ENCODE results near the gene TM9SF1. TPM values are rescaled to one million over a fixed set of nuclear protein-coding genes. Genes with fewer than 3 reads are reported as not detected.

Gene TM9SF1
- total RNA-seq, 1 experiment from 2014 or later: 41.9 TPM

- H3K9me3 ChIP-seq: no peaks in the 10 kb centered on the region
- Mint-ChIP-seq H3K36me3 (ENCODE audit: insufficient read depth, unreplicated experiment) (peaks cover 49% of the 10 kb centered on the region), H3K27ac (ENCODE audit: unreplicated experiment) (peak within 1 kb of the TSS; percentile 65), H3K4me1 (ENCODE audit: low read depth, unreplicated experiment) (peaks cover 18% of the 10 kb centered on the region), H3K4me3 (ENCODE audit: unreplicated experiment) (peak within 1 kb of the TSS; percentile 92), H3K9me3 (ENCODE audit: unreplicated experiment) (no peaks in the 10 kb centered on the region), H3K27me3 (ENCODE audit: insufficient read depth, unreplicated experiment) (no peaks in the 10 kb centered on the region)
- intact Hi-C loops (cut with micrococcal nuclease; ENCODE audit: unreplicated experiment): loop anchor here (1.0 kb wide), 2 partner anchors 31 to 42 kb away; partner anchors contain the start of gene IPO4
- DNase-seq: peak; percentile 98 to 99
- no TSS peak for BruUV-seq (replicated peaks)
- TF ChIP-seq, protein P1, sequence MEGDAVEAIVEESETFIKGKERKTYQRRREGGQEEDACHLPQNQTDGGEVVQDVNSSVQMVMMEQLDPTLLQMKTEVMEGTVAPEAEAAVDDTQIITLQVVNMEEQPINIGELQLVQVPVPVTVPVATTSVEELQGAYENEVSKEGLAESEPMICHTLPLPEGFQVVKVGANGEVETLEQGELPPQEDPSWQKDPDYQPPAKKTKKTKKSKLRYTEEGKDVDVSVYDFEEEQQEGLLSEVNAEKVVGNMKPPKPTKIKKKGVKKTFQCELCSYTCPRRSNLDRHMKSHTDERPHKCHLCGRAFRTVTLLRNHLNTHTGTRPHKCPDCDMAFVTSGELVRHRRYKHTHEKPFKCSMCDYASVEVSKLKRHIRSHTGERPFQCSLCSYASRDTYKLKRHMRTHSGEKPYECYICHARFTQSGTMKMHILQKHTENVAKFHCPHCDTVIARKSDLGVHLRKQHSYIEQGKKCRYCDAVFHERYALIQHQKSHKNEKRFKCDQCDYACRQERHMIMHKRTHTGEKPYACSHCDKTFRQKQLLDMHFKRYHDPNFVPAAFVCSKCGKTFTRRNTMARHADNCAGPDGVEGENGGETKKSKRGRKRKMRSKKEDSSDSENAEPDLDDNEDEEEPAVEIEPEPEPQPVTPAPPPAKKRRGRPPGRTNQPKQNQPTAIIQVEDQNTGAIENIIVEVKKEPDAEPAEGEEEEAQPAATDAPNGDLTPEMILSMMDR (IDR thresholded peaks at IDR 0.05; ENCODE audit: insufficient read depth in 1 of 2, low read depth in 1 of 2, low read length in 1 of 2, severe bottlenecking in 1 of 2, unreplicated experiment in 1 of 2): no peak
- peaks cover 6% of the 10 kb centered on the region for H3K4me1 ChIP-seq
- ChIA-PET POLR2A (interaction anchor here (0.8 to 2.8 kb wide), 10 partner anchors 10 to 96 kb away, joined by 4 to 46 read pairs (median 10); partner anchors contain the start of genes CHMP4A, DCAF11, IPO4 and IRF9), CTCF (interaction anchor here (0.6 to 4.1 kb wide), 12 partner anchors 11 to 186 kb away, joined by 3 to 47 read pairs (median 6); partner anchors contain the start of genes CHMP4A, CIDEB, DCAF11 and IRF9)
- H3K4me3 ChIP-seq (ENCODE audit: low read depth, low read length): peak within 1 kb of the TSS; percentile 95
- H3K36me3 ChIP-seq (ENCODE audit: control insufficient read depth, insufficient read depth, low read length): peaks cover 5% of the 10 kb centered on the region; the same call in 1 of the 2 replicates
- H3K27me3 ChIP-seq (replicated peaks; ENCODE audit: control insufficient read depth, insufficient read depth, low read length): no peaks in the 10 kb centered on the region
These were observed 48.7 kb downstream of the TM9SF1 start, which contains the start of gene PSME2 for GRCh38 chr14:24146453-24146977. PSME2 (minus strand) TSS chr14:24146610; CDS start chr14:24146581, 29 bp downstream.

DNA sequence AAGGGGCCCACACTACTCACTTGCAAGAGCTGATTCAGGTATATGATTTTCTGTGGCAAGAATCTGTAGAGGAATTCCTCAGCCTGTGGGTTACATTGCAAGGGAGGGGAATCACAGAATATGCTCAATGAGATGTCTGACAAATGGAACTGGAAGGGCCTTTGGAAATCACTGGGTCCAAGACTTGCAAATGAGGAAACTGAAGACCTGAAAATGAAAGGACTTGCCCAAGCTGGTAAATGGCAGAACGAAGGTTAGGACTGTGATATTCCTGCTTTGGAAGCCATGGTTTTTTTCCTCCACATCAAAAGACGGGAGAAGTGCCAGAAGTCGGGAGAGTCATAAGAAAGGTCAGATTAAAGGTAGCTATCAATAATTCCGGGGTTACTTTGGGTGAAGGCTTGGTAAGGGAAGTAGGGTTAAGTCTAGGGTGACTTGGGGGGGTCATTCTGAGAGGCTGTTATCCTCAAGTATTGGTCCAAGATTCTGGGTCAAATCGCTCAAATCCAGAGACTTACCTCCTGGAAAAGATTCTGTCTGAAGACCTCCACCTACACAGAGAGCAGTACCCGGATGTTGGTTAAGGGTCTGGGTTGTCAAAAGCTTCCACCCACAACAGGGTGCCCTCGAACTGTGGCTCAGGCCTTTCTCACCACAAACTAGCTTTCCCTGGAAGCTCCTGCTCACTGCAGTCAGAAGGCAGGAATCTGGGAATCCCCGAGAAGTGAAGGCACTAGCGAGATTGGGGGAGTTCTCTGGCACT, 49.4 kb downstream of the TM9SF1 start:
- Mint-ChIP-seq H3K27me3 (ENCODE audit: insufficient read depth, unreplicated experiment) (no peaks in the 10 kb centered on the region), H3K4me1 (ENCODE audit: low read depth, unreplicated experiment) (peaks cover 18% of the 10 kb centered on the region), H3K36me3 (ENCODE audit: insufficient read depth, unreplicated experiment) (peaks cover 47% of the 10 kb centered on the region), H3K9me3 (ENCODE audit: unreplicated experiment) (no peaks in the 10 kb centered on the region), H3K27ac (ENCODE audit: unreplicated experiment) (peak overlapping the region; percentile 65), H3K4me3 (ENCODE audit: unreplicated experiment) (peak overlapping the region; percentile 92)
- TF ChIP-seq, protein P1 (IDR thresholded peaks at IDR 0.05; ENCODE audit: insufficient read depth in 1 of 2, low read depth in 1 of 2, low read length in 1 of 2, severe bottlenecking in 1 of 2, unreplicated experiment in 1 of 2): no peak
- Histone ChIP-seq H3K27me3 (replicated peaks; ENCODE audit: control insufficient read depth, insufficient read depth, low read length) (no peaks in the 10 kb centered on the region), H3K4me3 (ENCODE audit: low read depth, low read length) (peak overlapping the region; percentile 95), H3K9me3 (no peaks in the 10 kb centered on the region), H3K4me1 (peaks cover 6% of the 10 kb centered on the region), H3K36me3 (ENCODE audit: control insufficient read depth, insufficient read depth, low read length) (peaks cover 5% of the 10 kb centered on the region; the same call in 1 of the 2 replicates)
- no peak for DNase-seq
- CTCF ChIA-PET: interaction anchor here (1.0 to 4.1 kb wide), 7 partner anchors 10 to 186 kb away, joined by 4 to 47 read pairs (median 8); partner anchors contain the start of genes DCAF11, IRF9, NRL and PSME1
- intact Hi-C loops (cut with micrococcal nuclease; ENCODE audit: unreplicated experiment): loop anchor here (1.0 kb wide), 2 partner anchors 31 to 42 kb away; partner anchors contain the start of gene IPO4
- TSS peak; percentile 55 for BruUV-seq (replicated peaks)
- POLR2A ChIA-PET: interaction anchor here (1.1 to 2.8 kb wide), 7 partner anchors 9 to 97 kb away, joined by 6 to 46 read pairs (median 14); partner anchors contain the start of genes CHMP4A, DCAF11, IRF9 and NRL

- ChIA-PET CTCF (interaction anchor here (1.8 to 4.1 kb wide), 3 partner anchors 16 to 36 kb away, joined by 12 to 47 read pairs (median 17); partner anchors contain the start of genes DCAF11, IRF9 and NRL), POLR2A (interaction anchor here (2.7 to 2.8 kb wide), 2 partner anchors 9 to 31 kb away, joined by 21 to 46 read pairs; partner anchors contain the start of genes DCAF11, NRL and PSME1)
- intact Hi-C loops (cut with micrococcal nuclease; ENCODE audit: unreplicated experiment): no loop called here
- H3K4me1 ChIP-seq: peaks cover 6% of the 10 kb centered on the region
- H3K4me1 Mint-ChIP-seq (ENCODE audit: low read depth, unreplicated experiment): peaks cover 18% of the 10 kb centered on the region
- peak overlapping the region; percentile 92 for H3K4me3 Mint-ChIP-seq (ENCODE audit: unreplicated experiment)
- no peaks in the 10 kb centered on the region for H3K9me3 ChIP-seq
- no TSS peak for BruUV-seq (replicated peaks)
- TF ChIP-seq, protein P1 (IDR thresholded peaks at IDR 0.05; ENCODE audit: insufficient read depth in 1 of 2, low read depth in 1 of 2, low read length in 1 of 2, severe bottlenecking in 1 of 2, unreplicated experiment in 1 of 2): no peak
- no peak overlapping the region for H3K4me3 ChIP-seq (ENCODE audit: low read depth, low read length)
- peaks cover 5% of the 10 kb centered on the region; the same call in 1 of the 2 replicates for H3K36me3 ChIP-seq (ENCODE audit: control insufficient read depth, insufficient read depth, low read length)
- no peaks in the 10 kb centered on the region for H3K9me3 Mint-ChIP-seq (ENCODE audit: unreplicated experiment)
- H3K27ac Mint-ChIP-seq (ENCODE audit: unreplicated experiment): no peak overlapping the region
- no peaks in the 10 kb centered on the region for H3K27me3 Mint-ChIP-seq (ENCODE audit: insufficient read depth, unreplicated experiment)
- no peaks in the 10 kb centered on the region for H3K27me3 ChIP-seq (replicated peaks; ENCODE audit: control insufficient read depth, insufficient read depth, low read length)
- peaks cover 46% of the 10 kb centered on the region for H3K36me3 Mint-ChIP-seq (ENCODE audit: insufficient read depth, unreplicated experiment)
- DNase-seq: no peak
These were observed 50.0 kb downstream of the TM9SF1 start for GRCh38 chr14:24145219-24145618.

All from Caco-2 (cell line).